Urothelium cell line (cell line): Measurements from ENCODE around the gene ARHGEF6.
"Not testable (repeated sequence)": the region's sequence is repeated elsewhere in the genome, so short reads cannot be mapped to it uniquely, and the experiment has no call there.

ENCODE experiments used
- DNase-seq: peaks from one replicate; pipeline ENCODE4 v3.0.0; 2011; ENCODE audit warnings: low spot score, mixed read lengths
- FAIRE-seq: peaks from 2 replicates; lab custom pipeline; 2011; peaks lifted over from hg19 to GRCh38; lab: Jason Lieb, UNC

Gene ARHGEF6, protein sequence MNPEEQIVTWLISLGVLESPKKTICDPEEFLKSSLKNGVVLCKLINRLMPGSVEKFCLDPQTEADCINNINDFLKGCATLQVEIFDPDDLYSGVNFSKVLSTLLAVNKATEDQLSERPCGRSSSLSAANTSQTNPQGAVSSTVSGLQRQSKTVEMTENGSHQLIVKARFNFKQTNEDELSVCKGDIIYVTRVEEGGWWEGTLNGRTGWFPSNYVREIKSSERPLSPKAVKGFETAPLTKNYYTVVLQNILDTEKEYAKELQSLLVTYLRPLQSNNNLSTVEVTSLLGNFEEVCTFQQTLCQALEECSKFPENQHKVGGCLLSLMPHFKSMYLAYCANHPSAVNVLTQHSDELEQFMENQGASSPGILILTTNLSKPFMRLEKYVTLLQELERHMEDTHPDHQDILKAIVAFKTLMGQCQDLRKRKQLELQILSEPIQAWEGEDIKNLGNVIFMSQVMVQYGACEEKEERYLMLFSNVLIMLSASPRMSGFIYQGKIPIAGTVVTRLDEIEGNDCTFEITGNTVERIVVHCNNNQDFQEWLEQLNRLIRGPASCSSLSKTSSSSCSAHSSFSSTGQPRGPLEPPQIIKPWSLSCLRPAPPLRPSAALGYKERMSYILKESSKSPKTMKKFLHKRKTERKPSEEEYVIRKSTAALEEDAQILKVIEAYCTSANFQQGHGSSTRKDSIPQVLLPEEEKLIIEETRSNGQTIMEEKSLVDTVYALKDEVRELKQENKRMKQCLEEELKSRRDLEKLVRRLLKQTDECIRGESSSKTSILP

DNA sequence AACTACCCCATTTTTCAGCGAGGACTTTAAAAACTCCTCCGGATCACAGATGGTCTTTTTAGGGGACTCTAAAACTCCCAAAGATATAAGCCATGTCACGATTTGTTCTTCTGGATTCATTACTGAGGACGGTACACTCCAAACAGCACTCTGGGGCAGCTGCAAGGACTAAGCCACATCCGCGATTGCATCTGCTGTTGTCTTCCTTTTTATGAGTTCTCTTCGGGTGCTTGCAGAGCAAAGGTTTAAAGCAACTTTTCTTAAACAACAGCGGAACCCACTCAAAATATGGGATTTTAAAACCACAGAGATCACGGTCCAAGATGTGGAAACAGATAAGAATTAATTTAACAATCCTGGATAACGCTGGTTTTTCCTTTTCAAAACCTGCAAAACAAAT, at the start of gene ARHGEF6:
TSS of gene ARHGEF6 (minus strand) at position 170 of the 400 bp plus-strand sequence. CDS start at position 120, 50 bp downstream.
- DNase-seq (no peak), FAIRE-seq (no peak)

DNA sequence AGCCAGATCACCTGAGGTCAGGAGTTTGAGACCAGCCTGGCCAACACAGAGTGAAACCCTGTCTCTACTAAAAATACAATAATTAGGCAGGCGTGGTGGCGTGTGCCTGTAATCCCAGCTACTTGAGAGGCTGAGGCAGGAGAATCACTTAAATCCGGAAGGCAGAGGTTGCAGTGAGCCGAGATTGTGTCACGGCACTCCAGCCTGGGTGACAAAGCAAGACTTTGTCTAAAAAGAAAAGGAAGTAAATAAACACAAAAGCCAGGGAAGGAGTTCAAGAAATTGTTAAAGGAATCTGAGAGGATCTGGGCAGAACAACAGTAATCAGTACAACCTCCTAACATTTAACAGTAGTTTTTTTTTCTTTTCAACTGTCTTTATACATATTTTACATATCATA, 48.7 kb upstream of the ARHGEF6 start:
- DNase-seq (no peak), FAIRE-seq (no peak)

DNA sequence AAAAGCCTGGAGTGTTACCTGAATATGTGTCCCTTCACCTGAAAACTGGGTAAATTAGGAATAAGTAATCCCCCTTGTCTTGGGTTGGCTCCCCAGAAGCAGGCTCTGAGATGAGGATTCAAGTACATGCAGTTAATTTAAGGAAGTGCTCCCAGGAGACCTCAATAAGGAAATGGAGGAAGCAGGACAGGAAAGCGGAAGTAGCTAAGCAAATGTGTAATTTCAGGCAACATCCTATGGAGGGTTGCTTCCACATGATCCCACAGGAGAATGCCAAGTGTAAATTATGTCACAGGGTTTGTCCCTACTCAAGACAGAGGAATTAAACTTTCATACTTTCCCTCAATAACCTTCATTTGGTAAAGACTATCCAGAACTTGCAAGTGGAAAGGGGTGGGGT, 48.1 kb upstream of the ARHGEF6 start:
- no peak for DNase-seq
- FAIRE-seq: no peak

DNA sequence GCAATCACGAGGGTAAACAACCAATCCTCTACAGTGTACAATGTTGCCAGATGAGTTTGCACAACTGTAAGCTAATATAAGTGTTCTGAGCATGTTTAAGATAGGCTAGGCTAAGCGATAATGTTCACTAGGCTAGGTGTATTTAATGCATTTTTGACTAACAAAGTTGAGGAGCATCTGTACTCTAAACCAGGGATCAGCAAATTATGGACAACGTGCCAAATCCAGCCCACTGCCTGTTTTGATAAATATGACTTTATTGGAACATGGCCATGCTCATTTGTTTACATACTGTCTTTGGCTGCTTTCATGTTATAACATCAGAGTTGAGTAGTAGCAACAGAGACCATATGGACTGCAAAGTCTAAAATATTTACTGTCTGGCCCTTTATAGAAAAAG, 46.3 kb upstream of the ARHGEF6 start:
- no peak for FAIRE-seq
- DNase-seq: no peak

DNA sequence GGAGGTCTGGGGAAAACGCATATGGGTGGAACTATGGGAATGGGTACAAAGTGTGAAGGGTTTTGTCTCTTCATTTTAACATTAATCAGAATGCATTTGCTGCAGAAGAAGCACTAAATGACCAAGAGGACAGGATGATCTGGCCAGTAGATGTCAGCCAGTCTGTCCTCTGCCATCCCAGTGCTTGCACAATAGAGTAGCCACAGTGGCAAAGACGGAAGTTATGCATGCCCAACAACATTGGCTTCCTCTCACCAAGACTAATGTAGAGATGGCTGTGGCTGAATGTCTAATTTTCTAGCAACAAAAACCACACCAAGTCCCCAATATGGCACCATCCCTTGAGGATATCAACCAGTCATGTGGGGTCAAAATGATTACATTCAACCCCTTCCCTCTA, 45.0 kb upstream of the ARHGEF6 start:
- FAIRE-seq: no peak
- no peak for DNase-seq

DNA sequence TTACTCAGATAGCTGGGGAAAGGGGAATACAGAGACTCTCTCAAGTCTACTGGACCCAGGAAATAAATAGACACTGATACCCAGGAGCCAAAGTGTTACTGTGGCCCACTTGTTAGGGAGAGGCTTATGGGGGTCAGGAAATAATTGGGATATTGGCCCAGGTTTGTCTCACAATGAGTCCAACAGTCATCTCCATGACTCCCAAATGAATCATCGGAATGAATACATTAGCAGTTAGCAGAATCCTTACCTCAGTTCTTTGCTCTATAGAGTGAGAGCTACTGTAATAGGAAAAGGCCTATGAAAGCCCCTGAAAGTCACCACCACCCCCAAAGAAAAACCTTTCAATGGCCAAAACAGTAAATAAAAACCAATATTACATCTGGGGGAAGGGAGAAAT, 42.4 kb upstream of the ARHGEF6 start:
- FAIRE-seq (no peak), DNase-seq (no peak)

DNA sequence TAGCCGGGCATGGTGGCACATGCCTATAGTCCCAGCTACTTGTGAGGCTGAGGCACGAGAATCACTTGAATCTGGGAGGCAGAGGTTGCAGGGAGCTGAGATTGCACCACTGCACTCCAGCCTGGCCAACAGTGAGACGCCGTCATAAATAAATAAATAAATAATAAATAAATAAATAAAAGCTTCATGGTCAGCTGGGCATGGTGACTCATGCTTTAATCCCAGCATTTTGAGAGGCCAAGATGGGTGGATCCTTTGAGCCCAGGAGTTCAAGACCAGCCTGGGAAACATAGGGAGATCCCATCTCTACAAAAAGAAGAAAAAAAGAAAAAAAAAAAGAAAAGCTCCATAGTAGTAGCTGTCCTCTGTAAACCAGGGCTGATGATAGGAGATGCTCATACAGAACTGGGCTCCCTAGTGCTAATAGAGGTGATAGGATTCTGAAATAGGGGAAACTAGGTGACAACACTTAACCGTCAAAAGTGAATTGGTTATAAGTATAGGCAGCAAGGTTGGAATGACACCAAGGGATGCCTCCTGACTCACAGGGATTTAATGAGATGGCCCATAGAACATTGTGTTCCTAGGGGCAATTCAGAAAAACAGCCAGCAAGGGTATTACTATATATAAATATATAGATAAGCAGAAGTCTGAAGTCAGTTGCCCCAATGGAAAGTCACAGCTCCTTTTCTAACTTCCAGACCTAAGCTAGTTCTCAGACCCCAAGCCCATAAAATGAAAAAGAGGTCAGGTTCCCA, 41.8 kb upstream of the ARHGEF6 start:
- FAIRE-seq (no peak), DNase-seq (no peak)

DNA sequence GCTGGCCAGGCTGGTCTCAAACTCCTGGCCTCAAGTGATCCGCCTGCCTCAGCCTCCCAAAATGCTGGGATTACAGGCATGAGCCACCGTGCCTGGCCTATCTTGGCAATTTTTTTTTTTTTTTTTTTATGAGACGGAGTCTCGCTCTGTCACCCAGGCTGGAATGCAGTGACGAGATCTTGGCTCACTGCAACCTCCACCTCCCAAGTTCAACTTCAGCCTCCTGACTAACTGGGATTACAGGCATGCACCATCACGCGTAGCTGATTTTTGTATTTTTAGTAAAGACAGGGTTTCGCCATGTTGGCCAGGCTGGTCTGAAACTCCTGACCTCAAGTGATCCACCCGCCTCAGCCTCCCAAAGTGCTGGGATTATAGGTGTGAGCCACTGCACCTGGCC, 39.0 kb upstream of the ARHGEF6 start:
- not testable (repeated sequence) for DNase-seq, FAIRE-seq

DNA sequence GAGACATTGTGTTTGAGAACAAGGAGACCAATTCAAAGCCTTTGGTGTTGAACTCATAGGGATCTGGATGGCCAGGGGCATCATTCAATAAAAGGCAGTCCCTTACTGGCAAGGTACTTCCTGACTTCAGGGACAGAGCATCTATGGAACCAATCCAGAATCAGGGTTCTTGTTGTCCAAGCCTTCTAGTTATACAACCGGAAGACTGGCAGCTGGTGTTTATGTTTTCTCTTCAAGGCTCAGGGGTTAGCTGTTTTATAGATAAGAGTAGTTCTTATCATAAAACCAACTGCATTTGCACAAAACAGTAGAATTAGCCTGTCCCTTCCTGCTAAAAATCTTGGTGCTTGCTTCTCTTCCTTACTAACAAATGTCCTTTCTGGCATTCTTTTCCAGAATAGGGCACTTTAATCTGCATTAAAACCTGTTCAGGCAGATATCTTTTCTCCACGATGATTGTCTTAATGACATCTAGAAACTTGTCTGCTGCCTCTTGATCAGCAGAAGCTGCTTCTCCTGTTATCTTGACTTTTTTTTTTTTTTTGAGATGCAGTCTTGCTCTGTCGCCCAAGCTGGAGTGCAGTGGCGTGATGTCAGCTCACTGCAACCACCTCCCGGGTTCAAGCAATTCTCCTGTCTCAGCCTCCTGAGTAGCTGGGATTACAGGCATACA, 38.4 kb upstream of the ARHGEF6 start:
- DNase-seq (no peak), FAIRE-seq (no peak)

DNA sequence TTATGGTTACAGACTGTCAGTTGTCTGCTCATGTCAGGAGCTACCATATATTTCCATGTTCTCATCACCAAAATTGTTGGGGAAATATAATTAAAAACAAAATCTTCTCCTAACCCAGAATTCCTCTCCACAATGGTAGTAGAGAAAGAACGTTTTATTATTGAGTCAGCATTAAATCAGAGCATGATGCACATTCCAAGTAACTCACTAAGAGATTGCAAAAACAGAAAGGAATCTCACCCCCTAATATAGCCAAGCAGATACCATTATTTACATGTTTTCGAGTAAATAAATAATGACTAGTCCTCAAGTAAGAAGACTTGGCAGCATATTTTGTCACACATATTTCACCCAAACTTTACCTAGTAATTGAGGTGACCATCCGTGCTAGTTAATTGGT, 36.2 kb upstream of the ARHGEF6 start:
- no peak for FAIRE-seq
- no peak for DNase-seq

DNA sequence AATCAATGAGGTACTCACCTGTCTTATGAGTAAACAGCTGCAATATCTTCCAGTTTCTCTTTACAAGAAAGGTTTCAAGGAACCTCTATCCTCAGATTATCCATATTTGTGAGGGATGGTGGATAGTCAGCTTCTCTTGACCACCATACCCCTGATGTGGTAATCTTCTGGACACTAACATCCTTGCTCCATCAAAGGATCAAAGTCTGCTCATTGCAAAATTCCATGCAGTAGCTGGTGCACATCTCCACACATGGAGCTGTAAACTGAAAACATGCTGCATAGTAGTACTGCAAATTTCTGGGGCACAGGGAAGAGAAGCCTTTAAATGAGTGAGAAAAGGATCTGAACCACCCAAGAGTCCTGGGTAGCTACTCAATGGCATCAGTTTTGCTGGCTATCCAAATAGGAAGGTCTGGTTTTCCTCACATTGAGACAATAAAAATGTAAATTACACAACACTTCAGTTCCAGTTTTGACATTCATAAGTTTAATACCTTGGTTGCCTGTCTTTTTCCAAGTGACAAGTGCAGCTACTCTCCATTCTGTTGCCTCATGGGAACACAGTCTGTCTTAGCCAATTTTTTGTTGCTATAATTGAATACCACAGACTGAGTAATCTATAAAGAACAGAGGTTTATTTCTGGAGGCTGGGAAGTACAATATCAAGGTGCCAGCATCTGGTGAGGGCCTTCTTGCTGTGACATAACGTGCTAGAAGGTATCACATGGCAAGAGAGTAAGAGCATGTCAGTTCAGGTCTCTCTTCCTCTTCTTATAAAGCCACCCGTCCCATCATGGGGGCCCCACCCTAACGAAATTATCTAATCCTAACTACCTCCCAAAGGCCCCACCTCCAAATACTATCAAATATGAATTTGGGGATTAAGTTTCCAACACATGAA, 34.4 kb upstream of the ARHGEF6 start:
- DNase-seq (no peak), FAIRE-seq (no peak)

DNA sequence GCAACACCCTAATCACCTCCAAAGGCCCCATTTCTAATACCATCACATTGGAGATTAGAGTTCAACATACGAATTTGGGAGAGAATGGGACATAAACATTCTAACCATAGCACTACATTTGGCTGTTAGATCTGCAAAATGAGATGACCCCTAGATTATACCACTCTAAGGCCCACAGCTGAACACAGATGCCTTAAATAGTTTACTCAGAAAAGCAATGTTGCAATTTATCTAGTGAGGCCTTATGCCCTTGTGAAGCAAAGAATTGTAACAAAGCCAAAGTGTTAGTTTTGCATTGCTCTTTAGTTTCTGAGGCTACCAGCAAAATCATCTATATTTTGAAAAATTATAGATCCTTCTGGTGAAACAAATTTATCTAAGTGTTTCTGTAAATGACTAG, 31.6 kb upstream of the ARHGEF6 start:
- DNase-seq (no peak), FAIRE-seq (no peak)

DNA sequence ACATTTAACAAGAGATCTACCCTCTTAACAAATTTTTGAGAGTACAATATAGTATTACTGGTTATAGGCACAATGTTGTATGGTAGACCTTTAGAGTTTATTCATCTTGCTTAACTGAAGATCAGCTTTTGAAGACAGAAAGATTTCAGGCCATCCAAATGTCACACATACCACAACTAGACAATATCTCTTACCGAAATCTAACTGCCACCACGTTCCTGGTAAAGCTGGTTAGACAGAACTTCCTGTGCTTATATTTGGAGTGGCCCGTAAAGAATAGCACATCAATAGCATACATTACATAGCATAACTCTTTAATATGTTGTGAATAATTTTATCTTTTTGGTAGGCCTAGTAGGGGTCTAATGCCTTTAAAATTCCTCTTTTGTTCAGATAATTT, 29.8 kb upstream of the ARHGEF6 start:
- FAIRE-seq: no peak
- no peak for DNase-seq

DNA sequence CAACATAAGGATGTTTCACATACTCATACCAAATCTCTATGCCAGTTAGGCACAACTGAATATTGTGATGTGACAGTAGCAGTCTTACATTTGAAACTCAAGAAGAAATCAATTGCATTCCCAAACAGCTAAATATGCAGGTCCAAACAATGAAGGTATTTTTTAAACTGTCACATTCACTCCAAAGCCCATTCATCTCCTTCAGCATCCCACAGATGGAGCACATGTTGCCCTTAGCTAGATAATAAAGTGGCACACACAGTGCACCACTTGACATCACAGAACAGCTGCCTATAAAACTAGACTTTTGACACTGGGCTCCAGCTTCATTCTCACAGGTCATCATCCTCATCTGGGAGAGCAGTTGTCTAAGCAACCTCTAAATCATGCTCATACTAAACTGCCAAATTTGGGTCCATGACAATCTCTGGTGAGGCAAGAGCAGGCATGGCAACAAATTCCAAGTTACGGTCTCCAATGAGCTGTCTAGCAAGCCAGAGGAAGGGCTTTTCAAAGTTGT, 26.2 kb upstream of the ARHGEF6 start:
- FAIRE-seq (no peak), DNase-seq (no peak)

DNA sequence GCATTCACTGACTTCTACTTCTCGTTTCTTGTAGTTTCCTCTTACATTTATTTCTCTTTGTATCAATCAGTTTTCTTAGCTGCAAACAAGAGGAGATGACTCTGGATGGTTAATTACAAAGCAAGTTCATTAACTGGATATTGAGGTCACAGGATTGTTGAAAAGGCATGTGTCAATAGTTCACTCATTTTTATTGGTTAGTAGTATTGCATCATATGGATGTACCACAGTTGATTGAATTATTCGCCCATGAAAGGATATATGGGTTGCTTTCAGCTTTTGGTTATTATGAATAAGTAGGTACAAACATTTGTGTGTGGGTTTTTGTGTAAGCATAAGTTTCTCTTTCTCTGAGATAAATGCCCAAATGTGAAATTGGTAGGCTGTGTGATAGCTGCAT, 21.8 kb upstream of the ARHGEF6 start:
- FAIRE-seq: no peak

DNA sequence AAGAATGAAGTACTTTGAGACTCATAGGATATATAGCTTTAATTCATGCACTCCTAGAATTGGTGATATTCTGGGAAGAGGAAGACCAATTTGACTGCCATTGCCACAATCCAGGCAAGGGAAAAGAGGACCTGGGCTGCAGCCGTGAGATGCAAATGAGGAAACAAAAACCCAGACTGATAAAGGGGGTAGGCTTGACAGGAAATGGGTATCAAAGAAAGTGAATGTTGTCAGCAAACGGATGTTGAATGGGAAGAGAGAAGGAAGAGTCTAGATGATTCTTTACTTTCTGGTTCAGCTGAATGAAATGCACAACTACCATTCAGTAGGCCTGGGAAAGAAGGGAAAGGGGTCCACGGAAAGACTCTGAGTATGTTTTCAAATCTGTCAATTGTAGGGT, 17.1 kb upstream of the ARHGEF6 start:
- DNase-seq: no peak
- FAIRE-seq: no peak

More for the DNA sequence above, 21.8 kb upstream of the ARHGEF6 start:
- DNase-seq: no peak

DNA sequence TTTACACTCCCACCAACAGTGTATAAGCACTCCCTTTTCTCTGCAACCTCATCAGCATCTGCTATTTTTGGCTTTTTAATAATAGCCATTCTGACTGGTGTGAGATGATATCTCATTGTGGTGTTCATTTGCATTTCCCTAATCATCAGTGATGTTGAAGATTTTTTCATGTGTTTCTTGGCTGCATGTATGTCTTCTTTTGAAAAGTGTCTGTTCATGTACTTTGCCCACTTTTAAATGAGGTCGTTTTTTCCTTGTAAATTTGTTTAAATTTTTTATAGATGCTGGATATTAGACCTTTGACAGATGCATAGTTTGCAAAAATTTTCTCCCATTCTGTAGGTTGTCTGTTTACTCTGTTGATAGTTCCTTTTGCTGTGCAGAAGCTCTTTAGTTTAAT, 14.4 kb upstream of the ARHGEF6 start:
- not testable (repeated sequence) for DNase-seq, FAIRE-seq

DNA sequence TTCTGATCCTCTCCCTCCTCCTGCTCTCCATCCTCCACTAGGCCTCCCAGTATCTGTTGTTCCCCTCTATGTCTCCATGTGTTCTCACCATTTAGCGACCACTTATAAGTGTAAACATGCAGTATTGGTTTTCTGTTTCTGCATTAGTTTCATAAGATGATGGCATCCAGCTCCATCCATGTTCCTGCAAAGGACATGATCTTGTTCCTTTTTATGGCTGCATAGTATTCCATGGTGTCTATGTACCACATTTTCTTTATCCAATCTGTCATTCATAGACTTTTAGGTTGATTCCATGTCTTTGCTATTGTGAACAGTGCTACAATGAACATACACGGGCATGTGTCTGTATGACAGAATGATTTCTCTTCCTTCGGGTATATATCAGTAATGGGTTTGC, 13.9 kb upstream of the ARHGEF6 start:
- not testable (repeated sequence) for DNase-seq, FAIRE-seq

DNA sequence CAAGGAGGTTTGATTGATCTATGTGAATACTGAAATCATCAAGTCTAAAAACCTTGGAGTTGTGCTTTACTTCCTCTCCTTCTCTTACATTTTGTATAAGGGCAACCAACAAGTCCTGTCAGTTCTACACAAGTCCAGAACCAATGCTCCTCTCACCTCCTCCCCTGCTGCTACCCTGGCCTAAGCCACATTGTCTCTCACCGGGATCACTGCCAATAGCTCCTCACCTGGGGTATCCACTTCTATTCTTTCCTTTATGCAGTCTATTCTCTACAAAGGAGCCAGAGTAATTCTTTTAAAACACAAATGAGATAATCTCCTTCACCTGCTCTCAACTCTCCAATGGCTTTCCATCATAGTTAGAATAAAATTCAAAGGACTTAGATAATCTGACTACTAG, 13.3 kb upstream of the ARHGEF6 start:
- no peak for FAIRE-seq

DNA sequence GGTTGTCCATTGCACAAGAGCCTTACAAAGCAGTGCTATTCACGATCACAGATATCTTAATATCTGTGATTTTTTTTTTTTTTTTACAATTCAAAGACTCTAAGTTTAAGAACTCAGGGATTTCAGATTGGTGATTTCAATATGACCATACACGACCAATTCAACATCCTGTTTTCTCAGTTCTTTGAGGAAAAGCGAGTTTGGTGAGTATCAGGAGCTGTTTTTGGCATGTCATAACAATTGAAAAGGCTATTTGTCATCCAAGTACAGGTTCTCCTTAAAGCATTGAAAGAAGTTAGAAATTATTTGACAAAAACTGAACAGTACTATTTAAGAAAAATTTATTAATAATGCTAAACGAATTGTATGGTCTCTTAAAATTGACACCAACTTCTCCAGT, 9.1 kb upstream of the ARHGEF6 start:
- DNase-seq: no peak
- FAIRE-seq: no peak

More for the DNA sequence above, 13.3 kb upstream of the ARHGEF6 start:
- no peak for DNase-seq
